Left cardiac atrium (tissue), 4 donors: Measurements from ENCODE around the gene FMO2. TPM values are rescaled to one million over a fixed set of nuclear protein-coding genes. Genes with fewer than 3 reads are reported as not detected.

ENCODE experiments used
- ATAC-seq, 2 donors: fragments of 200-7000 bp; cut with Tn5 transposase; one replicate each; pipeline ENCODE4 v1.9.1; 2020; ENCODE audit warnings: mild to moderate bottlenecking in 2 of 2, moderate library complexity in 2 of 2
- DNase-seq: peaks from one replicate; pipeline ENCODE4 v3.0.0-alpha.2; 2020
- intact Hi-C, 2 donors: fragments of 100-400 bp; cut with DNase I; formaldehyde crosslinking; loops; one replicate each; pipeline versions ENCODE4 v1.14.1 to v1.15.1; 2022 to 2023
- total RNA-seq, 2 donors: library from RNA; stranded (reverse); fragmentation: NEBNext Ultra II Directional; extraction: Animal tissue kit (Norgen Biotek cat#: 25700); gene quantifications; one replicate each; pipeline ENCODE4 v1.2.1, GENCODE V29; 2021
- donor health status: DM: no; HTN: yes; CAD: no.
- donor health status: DM: no; HTN: yes; CAD: no; lungs with severe emphysema.
- donor health status: DM: yes; HTN: yes; CAD: no.
- donor health status: Dilated cardiomyopathy.

The FMO2 gene
- total RNA-seq, 2 donors from 2014 or later = 41.7 to 64.3 TPM

DNA sequence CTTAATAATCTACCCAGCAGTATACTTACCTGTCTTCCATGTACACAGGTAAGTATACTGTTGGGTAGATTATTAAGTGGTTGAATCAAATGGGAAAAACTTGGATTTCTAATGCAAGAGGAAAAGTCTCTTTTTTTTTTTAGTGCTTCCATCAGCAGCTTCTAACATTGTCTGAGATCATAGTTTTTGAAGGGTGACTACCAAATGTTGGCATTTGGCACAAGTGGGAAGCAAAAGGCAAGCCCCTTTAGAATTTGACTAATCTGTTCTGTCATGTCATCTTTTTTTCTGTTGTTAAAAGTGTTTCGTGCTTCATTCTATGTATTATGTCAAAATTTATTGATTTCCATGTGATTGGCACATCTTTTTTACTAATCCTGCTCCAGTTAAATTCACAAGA, 63.7 kb downstream of the FMO2 start:
- ATAC-seq (no peak), DNase-seq (no peak)
- intact Hi-C loops = loop anchor here in 1 of 2 donors (5.0 kb wide), 1 partner anchor 63 kb away; the partner anchor contains the start of gene FMO4

DNA sequence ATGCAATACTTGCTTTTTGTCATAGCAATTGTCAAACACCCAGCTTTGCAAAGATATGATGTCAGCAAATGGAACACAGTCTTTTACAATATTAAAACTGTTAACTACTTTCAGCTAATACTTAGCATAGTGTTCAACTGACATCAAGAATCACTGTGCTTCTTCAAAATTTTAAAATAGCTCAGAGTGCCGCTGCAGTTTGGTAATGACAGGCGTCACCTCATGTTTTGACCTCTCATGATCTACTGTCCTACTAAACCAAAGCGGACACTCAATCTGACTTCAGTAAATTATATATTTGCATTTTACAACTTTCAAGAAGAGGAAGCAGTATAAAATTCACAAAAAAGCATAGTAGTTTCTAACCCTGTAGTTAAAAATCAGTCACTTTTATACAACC, 65.2 kb downstream of the FMO2 start:
- DNase-seq = no peak

GRCh38 chr1:171251042-171251951, 66.2 kb downstream of the FMO2 start:
- intact Hi-C loops = loop anchor here in 1 of 2 donors (5.0 kb wide), 1 partner anchor 61 kb away; the partner anchor contains the start of gene FMO4
- ATAC-seq (peak; percentile 49 to 51), DNase-seq (peak; percentile 41)

More for the DNA sequence above, 65.2 kb downstream of the FMO2 start:
- ATAC-seq = peak; percentile 25 to 53
- intact Hi-C loops = loop anchor here in 1 of 2 donors (5.0 kb wide), 1 partner anchor 62 kb away; the partner anchor contains the start of gene FMO4

DNA sequence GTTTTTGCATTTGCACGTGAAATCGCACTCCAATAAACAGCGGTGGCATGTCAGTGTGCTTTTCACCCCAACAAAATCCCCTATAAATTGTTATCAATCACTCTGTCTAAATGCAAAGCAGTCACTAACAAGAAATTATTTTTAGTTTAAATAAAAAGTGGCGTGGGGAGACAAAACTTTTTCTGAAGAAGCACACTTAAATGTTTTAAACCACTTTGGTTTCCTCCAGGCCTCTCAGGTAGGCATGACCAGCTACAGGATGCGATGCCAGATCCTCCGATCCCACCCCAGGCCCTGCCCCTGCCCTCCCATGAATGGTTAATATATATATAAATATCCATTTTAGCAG, 66.8 kb downstream of the FMO2 start:
- intact Hi-C loops = loop anchor here in 1 of 2 donors (5.0 kb wide), 1 partner anchor 60 kb away; the partner anchor contains the start of gene FMO4
- DNase-seq (no peak), ATAC-seq (no peak)

DNA sequence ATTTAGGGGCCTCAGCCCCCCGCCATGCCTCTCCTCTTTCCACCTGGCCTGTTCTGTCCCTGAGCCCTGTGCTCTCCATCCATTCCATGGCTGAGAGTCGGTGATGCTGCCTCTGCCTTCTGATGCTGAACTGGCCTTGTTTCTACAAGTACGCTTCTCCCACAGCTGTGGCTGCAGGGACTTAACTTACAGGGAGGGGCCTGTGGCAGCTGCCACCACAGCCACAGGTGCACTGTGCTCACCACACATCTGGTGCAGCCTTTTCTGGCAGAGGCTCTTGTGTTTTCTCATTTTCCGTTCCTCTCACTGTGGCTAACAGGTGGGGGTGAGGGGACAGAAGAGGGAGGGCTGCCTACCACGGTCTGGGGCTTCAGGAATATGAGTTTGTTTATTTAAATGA, 67.4 kb downstream of the FMO2 start:
- intact Hi-C loops = loop anchor here in 1 of 2 donors (5.0 kb wide), 1 partner anchor 60 kb away; the partner anchor contains the start of gene FMO4
- no peak for ATAC-seq
- DNase-seq = no peak

- no peak for DNase-seq
- intact Hi-C loops = loop anchor here in 1 of 2 donors (5.0 kb wide), 1 partner anchor 57 kb away; the partner anchor contains the start of gene FMO4
- ATAC-seq = no peak
Measured at GRCh38 chr1:171254859-171255258, 69.8 kb downstream of the FMO2 start.

- intact Hi-C loops = no loop called here
- DNase-seq (peak; percentile 28), ATAC-seq (peak; percentile 57 to 67)
Measured at GRCh38 chr1:171256940-171257606, 72.0 kb downstream of the FMO2 start.

- peak; percentile 25 to 59 for ATAC-seq
- intact Hi-C loops = no loop called here
Measured at GRCh38 chr1:171257607-171258076, 72.5 kb downstream of the FMO2 start.

GRCh38 chr1:171258429-171258828, 73.3 kb downstream of the FMO2 start:
- DNase-seq (no peak), ATAC-seq (no peak)
- intact Hi-C loops = no loop called here

More at GRCh38 chr1:171257607-171258076, 72.5 kb downstream of the FMO2 start:
- DNase-seq = no peak

GRCh38 chr1:171258943-171259342, 73.8 kb downstream of the FMO2 start:
- no peak for DNase-seq
- intact Hi-C loops = no loop called here
- ATAC-seq = no peak

Other genes starting within 250 kb of the FMO2 start
- not detected for gene MROH9, start 249.8 kb upstream of the FMO2 start, total RNA-seq
- 1 to 10 TPM; 1.4 to 1.7 TPM for gene FMO3, start 94.4 kb upstream of the FMO2 start, total RNA-seq
- under 1 TPM in 1 of 2 donors, not detected in 1; 0.62 TPM for gene FMO1, start 63.2 kb downstream of the FMO2 start, total RNA-seq
- 1 to 10 TPM; 3.1 to 3.8 TPM for gene FMO4, start 128.9 kb downstream of the FMO2 start, total RNA-seq